K562 (cell line): ENCODE measurements around the gene GNRHR. TPM values are rescaled to one million over a fixed set of nuclear protein-coding genes. Genes with fewer than 3 reads are reported as not detected.

Experiments used
- ATAC-seq: fragments of 200-7000 bp; cut with Tn5 transposase; 3 replicates; pipeline ENCODE4 v1.9.1; 2020; ENCODE audit warnings: moderate library complexity
- BruUV-seq: library from RNA; stranded (reverse); fragments of 400-500 nt; replicated peaks from 2 replicates; lab custom pipeline; 2021; lab: Mats Ljungman, UMichigan
- CTCF ChIA-PET: fragments of 300-600 bp; formaldehyde crosslinking; extraction: SDS; loops from one replicate; lab custom pipeline; 2021; ENCODE audit warnings: low intra/inter-chr PET ratio; lab: Yijun Ruan, JAX
- POLR2A ChIA-PET: fragments of 300-600, 350-650 bp; sonication (Branson Sonifier 250); formaldehyde crosslinking; extraction: SDS; loops from one replicate; lab custom pipeline; 2021; ENCODE audit warnings: antibody characterized with exemption, inconsistent platforms; lab: Yijun Ruan, JAX
- DNase-seq, 4 experiments: peaks; one replicate each; pipeline versions ENCODE4 v3.0.0 to v3.0.0-alpha.2; 2011 to 2018; ENCODE audit warnings: low spot score in 3 of 4, mixed read lengths in 3 of 4; ENCODE audit errors: extremely low read depth in 1 of 4
- FAIRE-seq: peaks from 2 replicates; lab custom pipeline; 2011; peaks lifted over from hg19 to GRCh38; lab: Jason Lieb, UNC
- H2AFZ ChIP-seq: 2 replicates; pipeline ENCODE4 v1.6.0; 2011; ENCODE audit warnings: low read depth, low read length, control low read depth, inconsistent platforms
- H3K27ac ChIP-seq: fragments of 200-600 bp; 3 replicates; pipeline ENCODE4 v1.8.0; 2011; ENCODE audit warnings: low read depth, mild to moderate bottlenecking, control low read depth, inconsistent platforms, low read length, moderate library complexity, mixed read lengths; ENCODE audit errors: extremely low read depth
- H3K27me3 ChIP-seq, 2 experiments: fragments of 300-600 bp in 1 of 2; 2 replicates in 1 of 2; 3 replicates in 1 of 2; pipeline versions ENCODE4 v1.6.0 to v1.8.0; 2011; ENCODE audit warnings: inconsistent platforms in 2 of 2, low read length in 2 of 2, mild to moderate bottlenecking in 1 of 2, mixed read lengths in 1 of 2, moderate library complexity in 1 of 2; ENCODE audit not compliant: control insufficient read depth in 2 of 2, insufficient read depth in 2 of 2
- H3K36me3 ChIP-seq: fragments of 300-600 bp; 3 replicates; pipeline ENCODE4 v1.8.0; 2011; ENCODE audit warnings: mild to moderate bottlenecking, low read length, inconsistent platforms; ENCODE audit not compliant: control insufficient read depth, insufficient read depth
- H3K4me1 ChIP-seq, 2 experiments: fragments of 200-600 bp in 1 of 2; replicated peaks in 1 of 2; 2 replicates in 1 of 2; 3 replicates in 1 of 2; pipeline versions ENCODE4 v1.5.1 to v1.8.0; 2011; ENCODE audit warnings: inconsistent platforms in 2 of 2, low read length in 2 of 2, mild to moderate bottlenecking in 1 of 2, mixed read lengths in 1 of 2, moderate library complexity in 1 of 2; ENCODE audit not compliant: control insufficient read depth in 2 of 2, insufficient read depth in 2 of 2
- H3K4me2 ChIP-seq: 2 replicates; pipeline ENCODE4 v1.6.1; 2011; ENCODE audit warnings: low read length, control low read depth, inconsistent platforms, mixed read lengths; ENCODE audit not compliant: insufficient read depth
- H3K4me3 ChIP-seq: fragments of 200-600 bp; sonication (generic), shearing (Covaris generic); 2 replicates; pipeline ENCODE4 v1.5.1; 2016; ENCODE audit warnings: control low read depth, inconsistent platforms
- H3K79me2 ChIP-seq: fragments of 200-600 bp; 3 replicates; pipeline ENCODE4 v1.8.0; 2011; ENCODE audit warnings: low read length, inconsistent platforms; ENCODE audit not compliant: control insufficient read depth, insufficient read depth
- H3K9ac ChIP-seq, 2 experiments: 2 replicates each; pipeline versions ENCODE4 v1.6.0 to v1.6.1; 2011; ENCODE audit warnings: low read depth in 2 of 2, low read length in 2 of 2, control low read depth in 1 of 2, inconsistent platforms in 1 of 2, mild to moderate bottlenecking in 1 of 2, mixed read lengths in 1 of 2; ENCODE audit not compliant: insufficient read depth in 1 of 2
- H3K9me1 ChIP-seq: one replicate; pipeline ENCODE4 v1.6.0; 2011; ENCODE audit warnings: inconsistent platforms, mild to moderate bottlenecking, low read length, moderate library complexity; ENCODE audit not compliant: control insufficient read depth, insufficient read depth
- H3K9me3 ChIP-seq: replicated peaks from 2 replicates; pipeline ENCODE4 v1.5.1; 2011; ENCODE audit warnings: low read depth, low read length, inconsistent platforms; ENCODE audit not compliant: control insufficient read depth, insufficient read depth
- H4K20me1 ChIP-seq: replicated peaks from 2 replicates; pipeline ENCODE4 v1.6.1; 2011; ENCODE audit warnings: low read length, inconsistent platforms, mixed read lengths; ENCODE audit not compliant: control insufficient read depth, insufficient read depth
- ATF7 ChIP-seq: fragments of 450-650 bp; IDR thresholded peaks from 2 replicates; pipeline ENCODE4 v1.7.1; 2014; ENCODE audit warnings: mild to moderate bottlenecking, moderate library complexity
- CEBPG ChIP-seq, 3 experiments: fragments of 200-800 bp in 1 of 3; sonication (Bioruptor generic) in 1 of 3; sonication (generic) in 1 of 3; formaldehyde crosslinking in 1 of 3; IDR thresholded peaks in 2 of 3; conservative IDR thresholded peaks in 1 of 3; 2 replicates each; pipeline versions ENCODE4 v1.6.1 to v1.8.0; 2016 to 2022; ENCODE audit warnings: missing compliant biosample characterization in 2 of 3, missing genetic modification characterization in 2 of 3, mild to moderate bottlenecking in 1 of 3, missing genetic modification reagents in 1 of 3
- MEF2A ChIP-seq: IDR thresholded peaks from 2 replicates; pipeline ENCODE4 v1.6.1; 2011; ENCODE audit warnings: low read depth, mild to moderate bottlenecking, low read length, moderate library complexity; ENCODE audit not compliant: control insufficient read depth
- RAD21 ChIP-seq, 2 experiments: fragments of 250-450 bp in 1 of 2; fragments of 450-650 bp in 1 of 2; sonication (Bioruptor Pico) in 1 of 2; formaldehyde crosslinking in 1 of 2; IDR thresholded peaks in 1 of 2; conservative IDR thresholded peaks in 1 of 2; 2 replicates each; pipeline versions ENCODE4 v1.4.0 to v1.8.0; 2020 to 2022; ENCODE audit warnings: mild to moderate bottlenecking in 2 of 2, moderate library complexity in 1 of 2
- ZNF766 ChIP-seq: fragments of 200-800 bp; sonication (Bioruptor generic); conservative IDR thresholded peaks from 2 replicates; pipeline ENCODE4 v1.6.1; 2016; ENCODE audit warnings: missing genetic modification characterization, missing compliant biosample characterization
- WGBS: fragments of 100-300 bp; shearing (Covaris generic); methylation state at CpG from one replicate; pipeline ENCODE4 v1.1.6; 2016; ENCODE audit warnings: low coverage, mixed read lengths; ENCODE audit not compliant: insufficient coverage; ENCODE audit errors: missing lambda C conversion rate; 5-methylcytosine and 5-hydroxymethylcytosine counted together
- in situ Hi-C: fragments of 300-500 bp; cut with MboI; formaldehyde crosslinking; loops from 4 replicates; pipeline ENCODE4 v1.15.0; 2018; ENCODE audit warnings: inconsistent platforms, mixed read lengths
- intact Hi-C: fragments of 100-400 bp; cut with micrococcal nuclease; formaldehyde crosslinking; loops from 2 replicates; pipeline ENCODE4 v1.14.2; 2022
- polyA plus RNA-seq, 8 experiments: library from polyadenylated mRNA; depleted of rRNA in 4 of 8; stranded (reverse) in 5 of 8; unstranded in 3 of 8; fragments of >200 nt; fragmentation: Nextera tagmentation in 2 of 8; fragmentation: Illumina TruSeq in 1 of 8; extraction: Ambion mirVana in 2 of 8; extraction: Trizol in 1 of 8; gene quantifications; 2 replicates each; pipeline versions ENCODE4 v1.2.1 to v1.2.3, GENCODE V29; 2011 to 2014; ENCODE audit warnings: inconsistent platforms in 1 of 8, missing spikeins in 1 of 8
- total RNA-seq, 7 experiments: library from RNA; depleted of rRNA in 6 of 7; stranded (reverse); fragments of >200 nt in 6 of 7; fragmentation: Illumina TruSeq in 2 of 7; extraction: Trizol in 2 of 7; gene quantifications; 2 replicates each; pipeline versions ENCODE4 v1.2.1 to v1.2.3, GENCODE V29; 2011 to 2021; ENCODE audit warnings: low replicate concordance in 1 of 7
- TF ChIP-seq, protein P1 (sequence below): IDR thresholded peaks from 2 replicates; pipeline ENCODE4 v1.6.1; 2012; ENCODE audit warnings: low read depth, low read length, improper control_type of control experiment, borderline replicate concordance
- TF ChIP-seq, protein P2 (sequence below): sonication (generic); formaldehyde crosslinking; IDR thresholded peaks from 2 replicates; pipeline ENCODE4 v1.8.1; 2023; ENCODE audit warnings: mild to moderate bottlenecking, missing genetic modification reagents
- TF ChIP-seq, protein P3 (sequence below), 2 experiments: fragments of 450-650 bp in 1 of 2; sonication (generic) in 1 of 2; formaldehyde crosslinking in 1 of 2; IDR thresholded peaks in 1 of 2; conservative IDR thresholded peaks in 1 of 2; 2 replicates each; pipeline versions ENCODE4 v1.6.1 to v1.8.1; 2016 to 2023; ENCODE audit warnings: mild to moderate bottlenecking in 2 of 2, moderate library complexity in 2 of 2, inconsistent platforms in 1 of 2, missing genetic modification reagents in 1 of 2

The GNRHR gene
- total and polyA plus RNA-seq, 9 of the 15 experiments (the other 6 are each of a cell fraction or from before 2014, with no cell fraction given) = 0.06 to 0.13 TPM; not detected in 7

DNA sequence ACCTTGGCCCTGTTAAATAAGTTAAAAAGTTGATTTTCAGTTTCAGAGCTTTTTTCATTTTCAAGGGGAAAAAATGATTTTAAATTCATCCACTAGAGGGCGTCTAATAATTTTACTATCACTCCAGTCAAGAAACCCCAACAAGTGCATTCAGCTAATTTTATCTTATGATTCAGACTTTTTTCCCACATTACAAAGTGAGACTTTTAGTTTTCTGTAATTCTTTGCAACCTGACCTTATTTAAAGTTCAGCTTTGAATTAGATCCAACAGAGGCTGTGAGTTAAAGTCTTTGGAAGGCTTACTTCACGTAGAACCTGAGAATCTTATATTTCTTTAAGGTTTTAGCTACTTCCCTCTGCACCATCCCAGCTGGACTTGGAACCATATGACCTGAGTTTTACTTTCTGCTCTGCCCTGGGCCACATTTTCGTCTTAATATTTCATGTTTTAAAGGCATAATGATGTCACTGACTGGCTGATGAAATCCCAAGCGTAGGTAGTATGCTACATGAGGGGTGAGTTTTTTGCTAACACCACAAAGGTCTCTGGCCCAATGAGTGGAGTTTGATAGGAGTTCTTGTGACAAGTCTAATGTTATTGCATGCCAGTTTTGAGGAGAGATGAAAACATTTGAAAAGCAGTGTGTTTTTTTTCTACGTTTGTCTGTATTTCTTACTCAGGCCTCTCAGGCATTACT lies 7.2 kb downstream of the GNRHR start:
- Histone ChIP-seq H3K9ac (no peak overlapping the region), H3K79me2 (no peaks in the 10 kb centered on the region), H3K27ac (no peak overlapping the region), H3K4me3 (no peak overlapping the region), H4K20me1 (no peaks in the 10 kb centered on the region), H3K9me1 (no peaks in the 10 kb centered on the region), H3K9me3 (no peaks in the 10 kb centered on the region), H3K36me3 (no peaks in the 10 kb centered on the region), H3K4me2 (no peak overlapping the region), H2AFZ (no peak overlapping the region), H3K4me1 (no peaks in the 10 kb centered on the region), H3K27me3 (no peaks in the 10 kb centered on the region)
- peak; percentile 21 to 46 (median 34) for DNase-seq
- 53% methylated on average over 5 of the region's 5 CpGs for WGBS
- POLR2A ChIA-PET = interaction anchor here (0.6 to 1.0 kb wide), 6 partner anchors 8 to 23 kb away, joined by 3 to 4 read pairs (median 4); no protein-coding TSS in a partner anchor
- FAIRE-seq = peak; percentile 74
- in situ Hi-C loops (no loop called here), intact Hi-C loops (no loop called here)
- peak; percentile 70 for ATAC-seq
- CTCF ChIA-PET = no interaction called here
- no TSS peak for BruUV-seq
- TF ChIP-seq ATF7 (0 out of 2 replicates have a peak, but pooled peaks have one; percentile 16), RAD21 (CRISPR knock-in tag; conservative IDR thresholded peaks at IDR 0.05 in 1 of 2, IDR thresholded peaks at IDR 0.05 in 1 of 2) (peak; percentile 32 to 38), MEF2A (0 out of 2 replicates have a peak, but pooled peaks have one; percentile 7), ZNF766 (CRISPR knock-in tag) (0 out of 2 replicates have a peak, but pooled peaks have one; percentile 53), CEBPG (CRISPR knock-in tag; IDR thresholded peaks at IDR 0.05) (peak; percentile 43; the same call in 1 of the 2 replicates), CEBPG (tag; conservative IDR thresholded peaks at IDR 0.05 in 1 of 2, IDR thresholded peaks at IDR 0.05 in 1 of 2) (peak in 1 of 2 experiments; percentile 72; a peak in 1 of 4 replicates)
- TF ChIP-seq, protein P1, sequence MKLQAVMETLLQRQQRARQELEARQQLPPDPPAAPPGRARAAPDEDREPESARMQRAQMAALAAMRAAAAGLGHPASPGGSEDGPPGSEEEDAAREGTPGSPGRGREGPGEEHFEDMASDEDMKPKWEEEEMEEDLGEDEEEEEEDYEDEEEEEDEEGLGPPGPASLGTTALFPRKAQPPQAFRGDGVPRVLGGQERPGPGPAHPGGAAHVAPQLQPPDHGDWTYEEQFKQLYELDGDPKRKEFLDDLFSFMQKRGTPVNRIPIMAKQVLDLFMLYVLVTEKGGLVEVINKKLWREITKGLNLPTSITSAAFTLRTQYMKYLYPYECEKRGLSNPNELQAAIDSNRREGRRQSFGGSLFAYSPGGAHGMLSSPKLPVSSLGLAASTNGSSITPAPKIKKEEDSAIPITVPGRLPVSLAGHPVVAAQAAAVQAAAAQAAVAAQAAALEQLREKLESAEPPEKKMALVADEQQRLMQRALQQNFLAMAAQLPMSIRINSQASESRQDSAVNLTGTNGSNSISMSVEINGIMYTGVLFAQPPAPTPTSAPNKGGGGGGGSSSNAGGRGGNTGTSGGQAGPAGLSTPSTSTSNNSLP = peak; percentile 93; the same call in 1 of the 2 replicates
- TF ChIP-seq, protein P2, sequence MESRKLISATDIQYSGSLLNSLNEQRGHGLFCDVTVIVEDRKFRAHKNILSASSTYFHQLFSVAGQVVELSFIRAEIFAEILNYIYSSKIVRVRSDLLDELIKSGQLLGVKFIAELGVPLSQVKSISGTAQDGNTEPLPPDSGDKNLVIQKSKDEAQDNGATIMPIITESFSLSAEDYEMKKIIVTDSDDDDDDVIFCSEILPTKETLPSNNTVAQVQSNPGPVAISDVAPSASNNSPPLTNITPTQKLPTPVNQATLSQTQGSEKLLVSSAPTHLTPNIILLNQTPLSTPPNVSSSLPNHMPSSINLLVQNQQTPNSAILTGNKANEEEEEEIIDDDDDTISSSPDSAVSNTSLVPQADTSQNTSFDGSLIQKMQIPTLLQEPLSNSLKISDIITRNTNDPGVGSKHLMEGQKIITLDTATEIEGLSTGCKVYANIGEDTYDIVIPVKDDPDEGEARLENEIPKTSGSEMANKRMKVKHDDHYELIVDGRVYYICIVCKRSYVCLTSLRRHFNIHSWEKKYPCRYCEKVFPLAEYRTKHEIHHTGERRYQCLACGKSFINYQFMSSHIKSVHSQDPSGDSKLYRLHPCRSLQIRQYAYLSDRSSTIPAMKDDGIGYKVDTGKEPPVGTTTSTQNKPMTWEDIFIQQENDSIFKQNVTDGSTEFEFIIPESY (CRISPR knock-in tag) = no peak
- TF ChIP-seq, protein P3, sequence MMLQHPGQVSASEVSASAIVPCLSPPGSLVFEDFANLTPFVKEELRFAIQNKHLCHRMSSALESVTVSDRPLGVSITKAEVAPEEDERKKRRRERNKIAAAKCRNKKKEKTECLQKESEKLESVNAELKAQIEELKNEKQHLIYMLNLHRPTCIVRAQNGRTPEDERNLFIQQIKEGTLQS (IDR thresholded peaks at IDR 0.05) = 0 out of 2 replicates have a peak, but pooled peaks have one; percentile 49
- TF ChIP-seq, protein P3 (CRISPR knock-in tag; conservative IDR thresholded peaks at IDR 0.05) = no peak
